Caki2 (cell line): ENCODE data around the gene FCN2. TPM values are rescaled to one million over a fixed set of nuclear protein-coding genes. Genes with fewer than 3 reads are reported as not detected.
"Not testable (repeated sequence)": the region's sequence is repeated elsewhere in the genome, so short reads cannot be mapped to it uniquely, and the experiment has no call there.

Experiments used
- DNase-seq: peaks from one replicate; pipeline ENCODE4 v3.0.0-alpha.2; 2015; ENCODE audit warnings: low read depth
- in situ Hi-C: cut with HindIII; loops from 2 replicates; pipeline ENCODE4 v1.10.0; 2016; ENCODE audit warnings: low sequenced_read_pairs, low pct_unique_long_range_greater_than_20kb, mixed read lengths
- total RNA-seq: library from RNA; depleted of rRNA; stranded (reverse); fragments of >200 nt; shearing (Covaris generic); gene quantifications from 2 replicates; pipeline ENCODE4 v1.2.3, GENCODE V29; 2014; ENCODE audit warnings: low replicate concordance

The FCN2 gene
- total RNA-seq, 1 experiment from 2014 or later, result not detected

DNA sequence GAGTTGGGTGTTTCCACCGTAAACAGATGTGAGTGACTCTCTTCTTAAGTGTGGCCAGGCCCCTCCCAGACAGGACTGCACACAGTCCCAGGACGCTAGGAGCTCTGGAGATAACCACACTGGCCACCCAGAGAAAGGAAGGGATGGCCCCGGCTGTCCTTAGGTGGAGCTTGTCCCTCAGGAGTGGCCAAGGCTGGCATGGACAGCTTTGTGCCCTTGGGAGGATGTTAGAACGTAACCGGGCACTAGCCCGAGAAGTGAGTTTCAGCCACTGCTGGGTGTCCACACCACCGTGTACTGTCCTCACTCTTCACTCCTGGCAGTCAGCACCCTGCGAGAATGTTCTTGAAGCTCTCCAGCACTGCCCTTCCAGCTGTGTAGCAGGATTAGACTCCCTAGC is 35.8 kb upstream of the FCN2 start:
- in situ Hi-C loops, result no loop called here
- no peak for DNase-seq

DNA sequence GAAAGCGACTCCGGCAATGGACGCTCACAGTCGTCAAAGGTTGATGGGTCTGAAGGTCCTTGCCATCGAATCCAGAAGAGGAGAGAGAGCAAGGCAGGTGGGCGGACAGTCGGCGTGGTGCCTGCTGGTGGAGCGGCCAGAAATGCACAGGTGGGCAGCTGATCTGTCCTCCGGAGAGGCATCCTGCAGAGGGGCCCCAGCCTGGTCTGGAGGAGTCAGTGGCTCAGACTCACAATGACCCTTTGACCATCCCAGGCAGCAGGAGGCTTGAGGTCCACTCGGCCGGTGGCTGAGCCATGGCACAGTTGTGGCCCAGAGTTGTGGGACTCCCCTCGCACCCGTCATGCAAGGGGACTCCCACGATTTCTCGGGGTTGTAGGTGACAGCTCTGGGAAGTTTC is 34.4 kb upstream of the FCN2 start:
- in situ Hi-C loops, result no loop called here
- DNase-seq, result no peak

DNA sequence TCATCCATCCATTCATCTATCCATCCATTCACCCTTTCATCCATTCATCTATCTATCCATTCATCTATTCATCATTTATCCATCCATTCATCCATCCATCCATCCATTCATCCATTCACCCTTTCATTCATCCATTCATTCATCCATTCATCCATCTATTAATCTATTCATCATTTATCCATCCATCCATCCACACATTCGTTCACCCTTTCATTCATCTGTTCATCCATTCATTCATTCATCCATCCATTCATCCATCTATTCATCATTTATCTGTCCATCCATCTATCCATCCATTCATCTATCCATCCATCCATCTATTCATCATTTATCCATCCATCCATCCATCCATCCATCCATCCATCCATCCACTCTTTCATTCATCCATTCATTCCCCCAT is 33.9 kb upstream of the FCN2 start:
- in situ Hi-C loops, result no loop called here
- no peak for DNase-seq

- in situ Hi-C loops, result no loop called here
- DNase-seq, result no peak
Measured at GRCh38 chr9:134847138-134847537, 33.5 kb upstream of the FCN2 start.

DNA sequence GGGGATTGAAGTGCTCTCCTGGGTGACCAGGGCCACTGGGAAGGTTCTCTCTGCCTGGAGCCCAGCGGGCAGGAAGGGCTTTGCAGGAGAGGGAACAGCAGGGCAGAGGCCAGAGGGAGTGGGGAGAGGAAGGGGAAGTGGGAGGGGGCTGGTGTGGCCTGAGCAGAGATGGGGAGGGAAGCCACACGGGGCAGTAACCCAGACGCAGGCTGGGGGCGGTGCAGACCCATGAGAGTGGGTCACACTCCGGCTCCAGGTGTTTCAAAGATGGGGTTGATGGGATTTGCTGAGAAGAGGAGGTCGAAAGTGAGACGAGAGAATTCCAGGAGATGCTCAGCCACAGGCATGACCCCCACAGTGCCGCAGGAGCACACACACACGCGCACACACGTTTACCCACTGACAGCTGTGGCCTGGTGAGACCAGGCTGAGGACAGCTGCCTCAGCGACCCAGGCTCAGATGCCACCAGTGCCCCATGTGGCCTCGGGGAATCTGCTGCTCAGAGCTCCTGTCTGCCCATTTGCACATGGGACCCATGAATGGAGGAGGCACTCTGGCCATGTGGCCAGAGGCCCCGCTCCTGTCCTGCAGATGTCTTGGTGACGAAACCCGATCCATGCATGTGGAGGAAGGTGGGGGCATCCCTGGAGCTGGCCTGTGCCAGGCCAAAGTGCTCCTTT is 32.7 kb upstream of the FCN2 start:
- no peak for DNase-seq
- in situ Hi-C loops, result no loop called here

- in situ Hi-C loops, result no loop called here
- no peak for DNase-seq
Measured at GRCh38 chr9:134848504-134848903, 32.1 kb upstream of the FCN2 start.

DNA sequence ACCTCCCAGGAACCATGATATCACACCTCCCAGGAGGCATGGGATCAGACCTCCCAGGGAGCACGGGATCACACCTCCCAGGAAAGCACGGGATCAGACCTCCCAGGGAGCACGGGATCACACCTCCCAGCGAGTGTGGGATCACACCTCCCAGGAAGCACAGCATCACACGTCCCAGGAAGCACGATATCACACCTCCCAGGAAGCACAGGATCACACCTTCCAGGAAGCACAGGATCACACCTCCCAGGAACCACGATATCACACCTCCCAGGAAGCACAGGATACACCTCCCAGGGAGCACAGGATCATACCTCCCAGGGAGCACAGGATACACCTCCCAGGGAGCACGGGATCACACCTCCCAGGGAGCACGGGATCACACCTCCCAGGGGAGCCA is 30.0 kb upstream of the FCN2 start:
- in situ Hi-C loops, result no loop called here
- no peak for DNase-seq

GRCh38 chr9:134851020-134851419 is 29.6 kb upstream of the FCN2 start:
- in situ Hi-C loops, result no loop called here
- no peak for DNase-seq

DNA sequence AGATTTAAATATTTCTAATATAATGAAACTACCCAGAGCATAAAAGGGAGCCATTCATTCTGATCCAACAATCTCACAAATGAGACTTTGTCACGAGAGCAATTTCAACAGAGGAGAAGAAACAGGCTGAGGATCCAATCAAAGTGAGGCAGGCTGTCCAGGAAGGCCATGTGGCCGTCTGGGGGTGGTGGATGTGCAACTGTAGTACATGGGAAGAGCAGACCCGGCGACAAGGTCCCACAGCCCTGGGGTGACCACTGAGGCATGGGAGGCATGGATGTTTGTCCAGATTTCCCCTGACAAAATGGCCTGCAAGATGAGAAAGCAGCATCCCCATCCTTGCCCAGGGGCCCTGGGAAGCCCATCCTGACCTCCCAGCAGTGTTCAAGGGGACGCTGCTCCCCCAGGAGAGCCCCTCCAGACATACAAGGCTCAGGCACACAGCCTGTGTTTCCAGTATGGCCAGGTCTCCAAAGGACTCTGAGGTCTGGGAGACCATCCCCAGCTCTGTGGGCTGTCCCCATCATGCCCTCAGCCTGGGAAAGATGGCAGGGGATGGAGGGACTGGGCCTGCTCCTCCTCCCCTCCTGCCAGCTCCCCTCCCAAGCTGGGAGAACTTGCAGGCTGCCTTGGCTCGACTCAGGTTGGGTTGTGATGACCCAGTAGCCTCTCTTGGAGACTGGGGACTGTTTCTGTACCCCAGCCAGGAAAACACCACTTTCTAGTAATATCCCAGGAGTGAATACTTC is 27.5 kb upstream of the FCN2 start:
- DNase-seq, result no peak
- in situ Hi-C loops, result no loop called here

DNA sequence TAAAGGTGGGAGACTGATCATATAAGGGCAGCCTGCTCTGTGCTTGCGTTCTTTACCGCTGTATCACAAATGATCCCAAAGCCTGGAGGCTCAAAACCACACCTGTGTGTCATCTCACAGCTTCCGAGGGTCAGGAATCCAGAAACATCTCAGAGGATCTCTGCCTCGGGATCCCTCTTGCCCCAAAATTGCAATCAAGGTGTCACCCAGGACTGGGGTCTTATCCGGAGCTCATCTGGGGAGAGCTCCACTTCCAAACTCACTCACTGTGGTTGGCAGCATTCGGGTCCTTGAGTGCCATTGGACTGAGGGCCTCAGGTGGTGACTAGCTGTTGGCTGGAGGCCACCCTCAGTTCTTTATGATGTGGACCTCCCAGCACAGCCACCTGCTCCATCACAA is 26.7 kb upstream of the FCN2 start:
- in situ Hi-C loops, result no loop called here

GRCh38 chr9:134854541-134854981 is 26.0 kb upstream of the FCN2 start:
- no peak for DNase-seq
- in situ Hi-C loops, result no loop called here

More for the DNA sequence above, 26.7 kb upstream of the FCN2 start:
- no peak for DNase-seq

DNA sequence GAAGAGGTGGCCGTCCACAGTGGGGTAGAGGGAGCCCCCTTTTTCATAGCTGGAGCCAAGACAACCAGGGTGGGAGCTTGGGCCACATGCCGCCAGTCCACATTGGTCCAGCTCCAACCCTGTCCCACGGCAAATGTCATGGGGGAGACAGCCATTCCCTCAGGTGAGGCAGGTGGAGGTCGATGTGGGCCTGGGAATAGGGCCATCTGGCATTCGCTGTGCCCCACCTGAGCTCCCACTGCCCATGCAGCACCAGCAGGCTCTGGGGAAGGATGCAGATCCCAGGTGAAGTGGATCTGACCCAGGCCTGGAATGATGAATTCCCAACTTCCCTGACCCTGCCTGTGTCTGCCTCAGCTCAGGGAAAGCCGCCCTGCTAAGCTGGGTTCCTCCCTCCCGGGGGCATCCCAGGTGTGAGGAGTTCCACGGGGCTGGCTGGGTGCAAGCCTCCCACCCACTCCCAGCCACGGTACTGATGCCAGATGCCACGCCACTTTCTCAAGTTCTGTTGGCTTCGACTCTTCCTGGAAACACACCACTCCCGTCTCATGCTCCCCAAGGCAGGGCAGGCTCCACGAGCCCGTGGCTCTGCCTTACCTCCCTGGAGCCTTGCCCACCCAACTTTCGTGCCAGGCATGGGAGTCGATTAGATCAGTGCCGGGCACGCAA is 25.2 kb upstream of the FCN2 start:
- no peak for DNase-seq
- in situ Hi-C loops, result no loop called here

- no peak for DNase-seq
- in situ Hi-C loops, result no loop called here
Measured at GRCh38 chr9:134855900-134856377, 24.7 kb upstream of the FCN2 start.

- in situ Hi-C loops, DNase-seq: not testable (repeated sequence)
Measured at GRCh38 chr9:134857451-134857850, 23.2 kb upstream of the FCN2 start.

- peak; percentile 62 for DNase-seq
- in situ Hi-C loops, result no loop called here
Measured at GRCh38 chr9:134858051-134858841, 22.4 kb upstream of the FCN2 start.

GRCh38 chr9:134860510-134860909 is 20.1 kb upstream of the FCN2 start:
- in situ Hi-C loops, result no loop called here

GRCh38 chr9:134861595-134862334 is 18.8 kb upstream of the FCN2 start:
- in situ Hi-C loops, result no loop called here

More at GRCh38 chr9:134860510-134860909, 20.1 kb upstream of the FCN2 start:
- no peak for DNase-seq

More at GRCh38 chr9:134861595-134862334, 18.8 kb upstream of the FCN2 start:
- DNase-seq, result no peak
